ENCODE data around the gene CRISP2.
A peak's percentile ranks its signal among the peaks of the same experiment; 100 is the strongest.

The CRISP2 gene

GRCh38 chr6:49662892-49663261 is 50.5 kb downstream of the CRISP2 start:
- no peak for DNase-seq (ENCODE audit: low read depth)
- no peak overlapping the region for H3K4me3 ChIP-seq (ENCODE audit: low read length)
- no peak for TF ChIP-seq CTCF (conservative IDR thresholded peaks at IDR 0.05; ENCODE audit: low read depth, low read length)

DNA sequence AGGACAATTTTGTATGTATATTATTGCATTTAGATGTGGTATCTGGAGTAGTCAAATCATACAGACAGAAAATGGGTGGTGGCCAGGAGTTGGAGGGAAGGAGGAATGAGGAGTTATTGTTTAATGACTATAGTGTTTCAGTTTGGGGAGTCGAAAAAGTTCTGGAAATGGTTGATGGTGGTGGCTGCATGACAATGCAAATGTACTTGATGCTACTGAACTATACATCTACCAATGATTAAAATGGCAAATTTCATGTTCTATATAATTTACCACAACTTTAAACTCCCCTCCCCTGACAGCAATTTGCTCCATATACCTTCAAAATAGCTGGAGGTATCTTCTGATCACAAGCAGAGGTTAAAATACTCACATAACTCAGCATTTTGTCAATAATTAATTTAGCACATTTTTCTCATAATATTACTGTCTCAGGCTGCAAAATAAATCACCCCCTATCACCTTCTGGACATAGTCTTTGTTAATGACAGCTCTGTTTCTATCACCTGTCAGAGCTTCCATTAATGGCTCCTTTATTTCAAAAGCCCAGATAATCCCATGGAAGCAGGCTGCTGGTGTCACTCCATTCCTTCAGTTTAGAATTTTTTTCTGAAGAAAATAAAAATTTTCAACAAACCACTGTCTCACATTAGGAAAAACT is 51.0 kb downstream of the CRISP2 start:
- TF ChIP-seq CTCF (conservative IDR thresholded peaks at IDR 0.05; ENCODE audit: low read depth, low read length): no peak
- DNase-seq (ENCODE audit: low read depth): no peak
- H3K4me3 ChIP-seq (ENCODE audit: low read length): no peak overlapping the region

DNA sequence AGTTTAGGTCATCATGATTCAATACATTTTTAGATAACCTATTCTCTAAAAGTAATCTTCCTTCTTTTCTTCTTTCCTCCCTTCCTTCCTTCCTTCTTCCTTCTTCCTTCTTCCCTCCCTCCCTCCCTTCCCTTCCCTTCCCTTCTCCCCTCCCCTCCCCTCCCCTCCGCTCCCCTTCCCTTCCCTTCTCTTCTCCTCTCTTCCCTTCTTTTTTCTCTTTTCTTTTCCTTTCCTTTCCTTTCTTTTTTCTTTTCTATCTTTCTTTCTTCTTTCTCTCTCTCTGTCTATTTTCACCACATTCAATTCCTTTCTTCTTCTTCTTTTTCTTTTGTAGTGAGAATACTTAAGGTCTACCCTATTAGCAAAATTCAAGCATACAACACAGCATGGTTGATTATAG is 59.4 kb downstream of the CRISP2 start:
- H3K4me3 ChIP-seq (ENCODE audit: low read length): no peak overlapping the region
- DNase-seq (ENCODE audit: low read depth): no peak
- TF ChIP-seq CTCF (conservative IDR thresholded peaks at IDR 0.05; ENCODE audit: low read depth, low read length): no peak

DNA sequence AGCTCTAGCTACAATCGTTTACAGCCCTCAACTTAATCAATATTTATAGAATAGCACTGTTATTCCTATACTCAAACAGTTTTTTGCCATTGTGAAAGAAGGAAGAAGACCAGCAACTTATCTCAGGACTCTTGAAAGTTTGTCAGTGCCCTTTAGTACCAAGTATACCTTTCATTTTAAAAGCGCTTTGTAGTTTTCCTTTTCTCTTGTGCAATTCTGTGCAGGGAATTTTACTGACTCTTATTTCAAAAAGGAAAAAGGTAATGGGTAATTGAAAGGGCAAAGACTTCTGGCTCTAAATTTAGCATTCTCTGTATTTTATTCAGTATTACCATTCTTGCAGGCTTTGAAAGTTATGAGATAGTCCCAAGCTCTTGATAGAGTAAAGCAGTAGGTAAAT is 59.9 kb downstream of the CRISP2 start:
- no peak for TF ChIP-seq CTCF (conservative IDR thresholded peaks at IDR 0.05; ENCODE audit: low read depth, low read length)
- no peak overlapping the region for H3K4me3 ChIP-seq (ENCODE audit: low read length)
- no peak for DNase-seq (ENCODE audit: low read depth)

DNA sequence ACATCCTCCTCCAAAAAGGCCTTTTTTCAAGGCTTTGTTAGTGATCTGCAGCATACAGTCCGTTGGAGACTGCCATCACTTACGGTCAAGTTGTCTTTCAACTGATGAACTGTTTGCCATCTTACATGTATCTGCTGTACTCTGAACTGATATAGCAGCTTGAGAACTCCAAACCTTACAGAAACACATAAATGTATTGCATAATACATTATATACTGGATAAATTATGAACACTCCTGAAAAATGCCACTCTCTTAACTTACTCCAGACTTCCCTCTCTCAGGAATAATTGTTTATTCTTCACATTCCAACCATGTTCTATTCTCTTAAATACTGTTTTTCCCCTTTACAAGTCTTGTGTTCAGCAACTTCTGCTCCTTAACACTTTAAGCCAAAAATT is 62.1 kb downstream of the CRISP2 start:
- no peak overlapping the region for H3K4me3 ChIP-seq (ENCODE audit: low read length)
- DNase-seq (ENCODE audit: low read depth): no peak
- no peak for TF ChIP-seq CTCF (conservative IDR thresholded peaks at IDR 0.05; ENCODE audit: low read depth, low read length)

GRCh38 chr6:49649988-49650387 is 63.4 kb downstream of the CRISP2 start:
- no peak overlapping the region for H3K4me3 ChIP-seq (ENCODE audit: low read length)
- no peak for TF ChIP-seq CTCF (conservative IDR thresholded peaks at IDR 0.05; ENCODE audit: low read depth, low read length)
- peak; percentile 10 for DNase-seq (ENCODE audit: low read depth)

DNA sequence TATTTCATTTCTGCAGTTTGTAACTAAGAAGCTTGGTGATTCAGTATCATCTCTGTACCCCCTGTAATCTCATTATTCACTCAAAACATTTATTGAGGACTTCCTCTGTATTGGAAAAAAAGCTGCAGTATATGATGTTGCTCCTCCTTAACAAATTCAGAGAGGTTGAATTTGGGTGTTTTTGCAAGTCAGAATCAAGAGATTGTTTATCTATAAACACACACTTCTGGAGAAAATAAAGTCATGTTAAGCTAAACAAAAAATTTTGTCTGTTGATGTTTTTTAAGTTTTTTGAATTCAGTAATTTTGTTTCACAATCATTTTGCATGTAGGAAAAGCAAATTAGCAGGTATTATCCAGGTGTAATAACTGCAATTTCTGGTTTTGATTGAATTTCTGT is 65.3 kb downstream of the CRISP2 start:
- TF ChIP-seq CTCF (conservative IDR thresholded peaks at IDR 0.05; ENCODE audit: low read depth, low read length): no peak

More for the DNA sequence above, 65.3 kb downstream of the CRISP2 start:
- H3K4me3 ChIP-seq (ENCODE audit: low read length): no peak overlapping the region
- DNase-seq (ENCODE audit: low read depth): no peak
